ENCODE results near the gene TCF12. TPM values are rescaled to one million over a fixed set of nuclear protein-coding genes. Genes with fewer than 3 reads are reported as not detected.

The TCF12 gene
- total and polyA plus RNA-seq, 2 of the 8 experiments (the other 6 are each of a cell fraction or from before 2014, with no cell fraction given): 85.8 to 101 TPM

DNA sequence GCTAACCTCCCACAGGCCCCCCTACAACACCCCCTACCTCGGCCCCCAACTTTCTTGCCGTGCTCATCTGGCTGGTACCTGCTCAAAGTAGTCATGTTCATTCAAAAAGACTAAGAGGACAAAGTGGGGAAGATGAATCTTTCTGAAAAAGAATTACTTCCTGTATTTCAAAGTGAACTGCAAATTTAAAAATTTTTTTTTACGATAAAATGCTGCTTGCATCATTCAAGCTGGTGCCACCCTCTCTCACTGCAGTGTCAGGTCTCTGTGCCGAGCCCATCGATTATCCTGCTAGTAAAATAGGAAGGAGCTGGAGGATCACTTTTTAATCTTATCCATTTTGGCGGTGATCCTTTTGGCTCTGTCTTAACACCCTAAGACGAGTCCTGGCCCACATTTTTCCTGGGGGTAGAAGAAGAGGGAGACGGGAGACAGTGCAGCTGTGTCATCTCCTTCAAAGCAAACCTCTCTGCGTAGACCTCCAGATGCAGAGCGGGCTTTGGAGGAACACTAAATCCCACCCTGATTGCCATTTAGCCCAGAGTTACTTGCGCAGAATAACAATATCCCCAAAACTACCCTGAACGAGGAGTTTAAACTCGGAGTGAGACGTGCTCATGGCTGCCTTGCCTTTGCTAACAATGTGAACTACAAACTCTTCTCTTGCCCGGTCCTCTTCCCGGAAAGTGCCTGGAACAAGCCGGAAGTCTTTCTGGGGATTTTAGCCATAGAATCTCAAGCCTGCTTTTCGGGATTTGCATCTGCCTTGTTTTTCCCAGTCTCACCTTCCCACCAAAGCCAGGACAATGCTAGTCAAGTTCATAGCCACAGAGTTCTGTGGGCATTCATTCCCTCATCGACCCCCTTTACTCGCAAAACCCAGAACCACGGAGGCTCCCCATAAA lies 391.7 kb downstream of the TCF12 start (continued):
- TF ChIP-seq SIN3A (conservative IDR thresholded peaks at IDR 0.05 in 1 of 2, IDR thresholded peaks at IDR 0.05 in 1 of 2; ENCODE audit: low read depth in 1 of 2, low read length in 2 of 2): no peak
